Central memory CD4-positive, alpha-beta T cell (primary cell): ENCODE measurements around the gene IFT122.

Experiments used
- DNase-seq: peaks from one replicate; pipeline ENCODE4 v3.0.0; 2022

The IFT122 gene

GRCh38 chr3:129548104-129548965, 108.3 kb downstream of the IFT122 start:
- DNase-seq, result no peak

GRCh38 chr3:129549006-129549800, 109.2 kb downstream of the IFT122 start:
- DNase-seq, result no peak

- DNase-seq, result no peak
Observed at GRCh38 chr3:129549805-129550204, 109.8 kb downstream of the IFT122 start.

- no peak for DNase-seq
Observed at GRCh38 chr3:129552287-129553050, 112.4 kb downstream of the IFT122 start.

- DNase-seq, result no peak
Observed at GRCh38 chr3:129553171-129553570, 113.1 kb downstream of the IFT122 start.

- no peak for DNase-seq
Observed at GRCh38 chr3:129553719-129554118, 113.7 kb downstream of the IFT122 start.

- no peak for DNase-seq
Observed at GRCh38 chr3:129554356-129555152, 114.5 kb downstream of the IFT122 start.

- DNase-seq, result no peak
Observed at GRCh38 chr3:129555153-129555550, 115.1 kb downstream of the IFT122 start.

- no peak for DNase-seq
Observed at GRCh38 chr3:129555616-129556357, 115.8 kb downstream of the IFT122 start.

GRCh38 chr3:129556358-129556695, 116.3 kb downstream of the IFT122 start:
- DNase-seq, result no peak

GRCh38 chr3:129556890-129557547, 117.0 kb downstream of the IFT122 start:
- DNase-seq, result no peak

GRCh38 chr3:129557548-129557894, 117.5 kb downstream of the IFT122 start:
- no peak for DNase-seq

- DNase-seq, result no peak
Observed at GRCh38 chr3:129558081-129558771, 118.2 kb downstream of the IFT122 start.

- no peak for DNase-seq
Observed at GRCh38 chr3:129558772-129559564, 118.9 kb downstream of the IFT122 start.

GRCh38 chr3:129559565-129560079, 119.6 kb downstream of the IFT122 start:
- DNase-seq, result no peak

GRCh38 chr3:129560269-129560787, 120.3 kb downstream of the IFT122 start:
- DNase-seq, result no peak

GRCh38 chr3:129560911-129561594, 121.0 kb downstream of the IFT122 start:
- no peak for DNase-seq

- DNase-seq, result no peak
Observed at GRCh38 chr3:129561619-129562248, 121.7 kb downstream of the IFT122 start.
